IPS-NIHi7 (cell line): ENCODE data around the gene IL1R1.

Experiments used
- DNase-seq: peaks from one replicate; pipeline ENCODE4 v3.0.0; 2012; ENCODE audit warnings: mixed read lengths; ENCODE audit errors: extremely low spot score

The IL1R1 gene

GRCh38 chr2:102206666-102207341 lies 64.3 kb downstream of the IL1R1 start:
- DNase-seq = no peak

GRCh38 chr2:102208774-102209173 lies 66.2 kb downstream of the IL1R1 start:
- no peak for DNase-seq

- no peak for DNase-seq
Measured at GRCh38 chr2:102209474-102209873, 66.9 kb downstream of the IL1R1 start.

- DNase-seq = no peak
Measured at GRCh38 chr2:102217032-102217431, 74.5 kb downstream of the IL1R1 start.

- DNase-seq = no peak
Measured at GRCh38 chr2:102224824-102225739, 82.5 kb downstream of the IL1R1 start.

- no peak for DNase-seq
Measured at GRCh38 chr2:102226171-102226570, 83.6 kb downstream of the IL1R1 start.

- DNase-seq = no peak
Measured at GRCh38 chr2:102226612-102227391, 84.3 kb downstream of the IL1R1 start.

GRCh38 chr2:102229141-102229769 lies 86.7 kb downstream of the IL1R1 start:
- DNase-seq = no peak
